B cell (primary cell): ENCODE results near the gene SLC29A3.

Experiments used
- EZH2 ChIP-seq: IDR thresholded peaks from 2 replicates; pipeline ENCODE4 v1.6.1; 2012; ENCODE audit warnings: borderline replicate concordance, low read depth, mild to moderate bottlenecking, moderate library complexity, low read length; ENCODE audit not compliant: insufficient read depth, poor library complexity, severe bottlenecking
- TF ChIP-seq, protein P1 (sequence below): fragments of 200-600 bp; IDR thresholded peaks from one replicate; pipeline ENCODE4 v1.8.0; 2022; ENCODE audit warnings: antibody characterized with exemption, mild to moderate bottlenecking

GRCh38 chr10:71309919-71310318 is 9.1 kb upstream of the SLC29A3 start:
- TF ChIP-seq, protein P1, sequence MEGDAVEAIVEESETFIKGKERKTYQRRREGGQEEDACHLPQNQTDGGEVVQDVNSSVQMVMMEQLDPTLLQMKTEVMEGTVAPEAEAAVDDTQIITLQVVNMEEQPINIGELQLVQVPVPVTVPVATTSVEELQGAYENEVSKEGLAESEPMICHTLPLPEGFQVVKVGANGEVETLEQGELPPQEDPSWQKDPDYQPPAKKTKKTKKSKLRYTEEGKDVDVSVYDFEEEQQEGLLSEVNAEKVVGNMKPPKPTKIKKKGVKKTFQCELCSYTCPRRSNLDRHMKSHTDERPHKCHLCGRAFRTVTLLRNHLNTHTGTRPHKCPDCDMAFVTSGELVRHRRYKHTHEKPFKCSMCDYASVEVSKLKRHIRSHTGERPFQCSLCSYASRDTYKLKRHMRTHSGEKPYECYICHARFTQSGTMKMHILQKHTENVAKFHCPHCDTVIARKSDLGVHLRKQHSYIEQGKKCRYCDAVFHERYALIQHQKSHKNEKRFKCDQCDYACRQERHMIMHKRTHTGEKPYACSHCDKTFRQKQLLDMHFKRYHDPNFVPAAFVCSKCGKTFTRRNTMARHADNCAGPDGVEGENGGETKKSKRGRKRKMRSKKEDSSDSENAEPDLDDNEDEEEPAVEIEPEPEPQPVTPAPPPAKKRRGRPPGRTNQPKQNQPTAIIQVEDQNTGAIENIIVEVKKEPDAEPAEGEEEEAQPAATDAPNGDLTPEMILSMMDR = no peak
- TF ChIP-seq EZH2 = no peak
